ENCODE data around the gene NEB. TPM values are rescaled to one million over a fixed set of nuclear protein-coding genes. Genes with fewer than 3 reads are reported as not detected.

The NEB gene
- total and polyA plus RNA-seq, 4 donors, result 1.6 to 3.1 (median 2.5) TPM

DNA sequence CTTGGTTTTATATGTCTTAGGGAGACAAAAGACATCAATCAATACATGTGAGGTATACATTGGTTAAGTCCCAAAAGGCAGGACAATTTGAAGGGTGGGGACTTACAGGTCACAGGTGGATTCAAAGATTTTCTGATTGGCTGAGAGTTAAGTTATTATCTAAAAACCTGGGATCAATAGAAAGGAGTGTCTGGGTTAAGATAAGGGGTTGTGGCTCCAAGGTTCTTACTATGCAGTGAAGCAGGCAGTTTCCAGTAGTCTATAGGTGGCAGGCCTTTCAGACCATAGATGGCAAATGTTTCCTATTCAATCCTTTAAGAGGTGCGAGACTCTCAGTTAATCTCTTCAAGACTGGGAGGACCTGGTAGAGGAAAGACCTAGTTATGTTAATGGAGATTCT, 42.1 kb upstream of the NEB start:
- Histone ChIP-seq H3K27ac (ENCODE audit: low read depth in 1 of 2, low read length in 2 of 2) (no peak overlapping the region), H3K27me3 (ENCODE audit: control insufficient read depth in 1 of 2, insufficient read depth in 2 of 2, low read length in 1 of 2) (no peaks in the 10 kb centered on the region), H3K4me1 (ENCODE audit: control insufficient read depth in 1 of 2, insufficient read depth in 2 of 2, low read length in 2 of 2) (no peaks in the 10 kb centered on the region), H3K9me3 (ENCODE audit: control insufficient read depth, low read length) (no peaks in the 10 kb centered on the region), H3K4me3 (ENCODE audit: low read length in 2 of 2) (no peak overlapping the region), H3K36me3 (ENCODE audit: control insufficient read depth in 1 of 2, insufficient read depth in 2 of 2, low read length in 1 of 2) (peaks cover 3 to 5% of the 10 kb centered on the region in 2 donors)
- ATAC-seq (ENCODE audit: low FRiP score) (no peak), DNase-seq (no peak)
- intact Hi-C loops (cut with DNase I), result no loop called here
- WGBS, 2 donors, result 91 to 95% methylated on average over 1 of the region's 1 CpG

DNA sequence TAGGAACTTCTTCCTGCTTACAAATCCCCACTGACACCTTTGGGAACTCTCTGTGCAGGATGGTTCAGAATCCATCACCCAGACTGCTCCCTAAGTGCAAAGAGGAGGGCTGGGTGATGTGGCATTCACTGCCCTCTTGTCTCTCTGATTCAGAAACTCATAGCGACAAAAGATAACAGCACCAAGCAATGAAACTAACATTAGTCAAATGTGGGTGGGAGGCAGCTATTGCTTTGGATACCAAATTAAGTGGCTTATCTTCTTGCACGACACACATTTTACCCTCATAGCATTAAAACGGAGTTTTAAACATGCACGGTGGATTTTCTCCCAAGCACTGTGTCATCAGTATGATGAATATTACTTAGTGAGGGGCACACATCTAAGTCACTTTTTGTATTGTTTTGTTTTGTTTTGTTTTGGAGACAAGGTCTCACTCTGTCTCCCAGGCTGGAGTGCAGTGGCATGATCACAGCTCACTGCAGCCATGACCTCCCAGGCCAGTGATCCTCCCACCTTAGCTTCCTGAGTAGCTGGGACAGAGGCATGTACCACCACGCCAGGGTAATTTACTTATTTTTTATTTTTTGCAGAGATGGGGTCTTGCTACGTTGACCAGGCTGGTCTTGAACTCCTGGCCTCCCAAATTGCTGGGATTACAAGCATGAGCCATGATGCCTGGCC, 40.9 kb upstream of the NEB start:
- Histone ChIP-seq H3K9me3 (ENCODE audit: control insufficient read depth, low read length) (no peaks in the 10 kb centered on the region), H3K4me3 (ENCODE audit: low read length in 2 of 2) (no peak overlapping the region), H3K27ac (ENCODE audit: low read depth in 1 of 2, low read length in 2 of 2) (peak overlapping the region; percentile 32 to 36), H3K4me1 (ENCODE audit: control insufficient read depth in 1 of 2, insufficient read depth in 2 of 2, low read length in 2 of 2) (no peaks in the 10 kb centered on the region), H3K36me3 (ENCODE audit: control insufficient read depth in 1 of 2, insufficient read depth in 2 of 2, low read length in 1 of 2) (peaks cover 3 to 5% of the 10 kb centered on the region in 2 donors), H3K27me3 (ENCODE audit: control insufficient read depth in 1 of 2, insufficient read depth in 2 of 2, low read length in 1 of 2) (no peaks in the 10 kb centered on the region)
- 68 to 84% methylated on average over 6 of the region's 6 CpGs for WGBS, 2 donors
- ATAC-seq (ENCODE audit: low FRiP score) (no peak), DNase-seq (no peak)
- intact Hi-C loops (cut with DNase I), result no loop called here

DNA sequence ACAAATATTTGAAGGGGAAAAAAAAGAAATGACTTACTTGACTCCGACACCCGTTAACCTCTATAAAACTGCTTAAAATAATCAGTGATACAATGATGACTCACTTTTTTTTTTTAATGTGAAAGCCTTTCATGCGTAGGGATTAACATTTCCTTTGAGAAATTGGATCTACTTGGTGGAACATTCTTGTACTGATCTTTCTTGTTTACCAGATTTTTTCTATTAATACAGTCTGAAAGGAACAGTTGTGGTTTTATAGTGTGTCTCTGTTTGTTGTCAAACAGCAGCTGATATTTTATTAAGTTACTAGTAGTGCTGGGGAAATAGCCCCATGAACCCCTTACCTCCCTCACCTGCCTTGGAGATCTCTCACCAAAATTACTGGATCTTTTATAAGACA, 40.2 kb upstream of the NEB start:
- intact Hi-C loops (cut with DNase I), result no loop called here
- ATAC-seq (ENCODE audit: low FRiP score) (peak; percentile 19), DNase-seq (no peak)
- H3K27me3 ChIP-seq (ENCODE audit: control insufficient read depth in 1 of 2, insufficient read depth in 2 of 2, low read length in 1 of 2), result no peaks in the 10 kb centered on the region
- H3K4me3 ChIP-seq (ENCODE audit: low read length in 2 of 2), result no peak overlapping the region
- peak overlapping the region; percentile 32 to 36 for H3K27ac ChIP-seq (ENCODE audit: low read depth in 1 of 2, low read length in 2 of 2)
- H3K4me1 ChIP-seq (ENCODE audit: control insufficient read depth in 1 of 2, insufficient read depth in 2 of 2, low read length in 2 of 2), result no peaks in the 10 kb centered on the region
- peaks cover 3 to 5% of the 10 kb centered on the region in 2 donors for H3K36me3 ChIP-seq (ENCODE audit: control insufficient read depth in 1 of 2, insufficient read depth in 2 of 2, low read length in 1 of 2)
- 7% methylated on average over 3 of the region's 3 CpGs for WGBS, 2 donors
- H3K9me3 ChIP-seq (ENCODE audit: control insufficient read depth, low read length), result no peaks in the 10 kb centered on the region

DNA sequence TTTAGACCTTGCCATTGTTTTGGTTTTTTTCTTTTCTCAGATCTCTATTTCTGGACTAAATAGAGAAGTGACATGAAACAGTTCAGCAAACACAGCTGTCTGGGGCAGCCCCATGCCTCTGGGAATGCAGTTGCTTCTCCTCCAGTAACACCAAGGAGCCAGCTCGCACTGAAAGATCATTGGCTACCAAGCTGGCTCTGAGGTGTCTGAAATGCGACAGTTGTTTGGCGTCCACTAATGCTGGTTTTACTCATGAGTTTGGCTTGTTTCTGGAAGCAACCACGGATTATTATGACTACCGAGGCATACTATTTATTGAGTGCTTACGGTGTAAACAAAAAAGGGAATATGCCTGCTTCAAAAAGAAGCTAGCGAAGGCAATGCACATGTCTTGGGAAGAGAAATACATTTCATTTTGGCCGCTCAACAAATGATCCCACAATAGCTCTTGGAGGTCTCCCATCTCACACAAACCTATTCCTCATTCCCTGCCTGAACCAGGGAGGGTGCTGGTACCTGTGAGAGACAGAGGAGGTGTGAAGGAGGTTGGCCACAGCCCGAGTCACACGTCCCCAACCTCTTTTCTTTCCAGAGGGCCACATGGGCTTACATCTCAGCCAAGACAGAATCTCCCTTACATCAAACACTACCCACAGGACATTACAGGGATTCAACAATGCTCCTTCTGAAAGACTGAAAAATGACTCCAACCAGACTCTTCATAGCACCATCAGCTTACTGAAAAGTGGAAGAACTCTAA, 37.5 kb upstream of the NEB start:
- Histone ChIP-seq H3K36me3 (ENCODE audit: control insufficient read depth in 1 of 2, insufficient read depth in 2 of 2, low read length in 1 of 2) (peaks cover 0 to under 1% of the 10 kb centered on the region in 2 donors), H3K9me3 (ENCODE audit: control insufficient read depth, low read length) (no peaks in the 10 kb centered on the region), H3K27ac (ENCODE audit: low read depth in 1 of 2, low read length in 2 of 2) (peak overlapping the region in 1 of 2 donors; percentile 4), H3K4me1 (ENCODE audit: control insufficient read depth in 1 of 2, insufficient read depth in 2 of 2, low read length in 2 of 2) (no peaks in the 10 kb centered on the region), H3K4me3 (ENCODE audit: low read length in 2 of 2) (no peak overlapping the region), H3K27me3 (ENCODE audit: control insufficient read depth in 1 of 2, insufficient read depth in 2 of 2, low read length in 1 of 2) (no peaks in the 10 kb centered on the region)
- DNase-seq (peak in 1 of 2 donors; percentile 58), ATAC-seq (ENCODE audit: low FRiP score) (no peak)
- intact Hi-C loops (cut with DNase I), result no loop called here
- 63 to 76% methylated on average over 10 of the region's 10 CpGs for WGBS, 2 donors

DNA sequence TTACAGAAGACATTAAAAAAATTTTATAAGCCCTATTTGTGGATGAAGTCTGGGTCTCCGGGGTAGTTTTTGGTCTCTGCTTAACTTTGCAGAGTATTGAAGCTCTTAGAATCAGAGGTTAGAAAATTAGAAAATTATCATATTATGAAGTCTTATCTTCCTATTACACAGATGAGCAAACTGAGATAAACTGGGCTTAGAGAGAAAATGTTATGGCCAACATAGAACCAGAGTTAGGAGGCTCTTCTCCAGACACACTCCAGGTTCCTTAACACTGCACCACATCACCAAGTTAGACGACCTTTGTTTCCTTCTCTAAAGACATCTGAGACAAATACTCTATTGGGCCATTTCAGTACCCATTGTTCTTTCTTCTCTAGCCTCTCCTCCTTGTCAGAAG, 36.7 kb upstream of the NEB start:
- Histone ChIP-seq H3K27me3 (ENCODE audit: control insufficient read depth in 1 of 2, insufficient read depth in 2 of 2, low read length in 1 of 2) (no peaks in the 10 kb centered on the region), H3K4me3 (ENCODE audit: low read length in 2 of 2) (no peak overlapping the region), H3K27ac (ENCODE audit: low read depth in 1 of 2, low read length in 2 of 2) (no peak overlapping the region), H3K9me3 (ENCODE audit: control insufficient read depth, low read length) (no peaks in the 10 kb centered on the region), H3K4me1 (ENCODE audit: control insufficient read depth in 1 of 2, insufficient read depth in 2 of 2, low read length in 2 of 2) (no peaks in the 10 kb centered on the region), H3K36me3 (ENCODE audit: control insufficient read depth in 1 of 2, insufficient read depth in 2 of 2, low read length in 1 of 2) (peaks cover 0 to 3% of the 10 kb centered on the region in 2 donors)
- DNase-seq (no peak), ATAC-seq (ENCODE audit: low FRiP score) (no peak)
- 88 to 92% methylated on average over 2 of the region's 2 CpGs for WGBS, 2 donors
- intact Hi-C loops (cut with DNase I), result no loop called here

DNA sequence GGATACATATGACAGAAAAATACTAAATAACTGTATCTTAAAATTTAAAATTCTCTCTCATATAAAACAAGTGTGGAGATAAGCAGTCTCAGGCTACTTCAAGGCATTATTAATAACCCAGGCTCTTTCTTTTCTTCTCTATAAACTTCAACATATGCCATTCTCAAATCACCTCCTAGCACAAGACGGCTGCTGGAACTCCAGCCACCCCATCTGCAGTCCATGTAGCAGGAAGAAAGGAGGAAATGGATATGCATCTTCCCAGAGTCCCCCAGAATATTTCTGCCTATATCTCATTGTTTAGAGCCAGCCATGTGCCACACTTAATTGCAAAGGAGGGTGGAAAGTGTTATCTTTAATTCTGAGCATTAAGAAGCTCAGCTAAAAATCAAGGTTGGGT, 35.3 kb upstream of the NEB start:
- 95 to 100% methylated on average over 1 of the region's 1 CpG for WGBS, 2 donors
- Histone ChIP-seq H3K36me3 (ENCODE audit: control insufficient read depth in 1 of 2, insufficient read depth in 2 of 2, low read length in 1 of 2) (peaks cover 0 to 3% of the 10 kb centered on the region in 2 donors), H3K27ac (ENCODE audit: low read depth in 1 of 2, low read length in 2 of 2) (no peak overlapping the region), H3K9me3 (ENCODE audit: control insufficient read depth, low read length) (no peaks in the 10 kb centered on the region), H3K4me1 (ENCODE audit: control insufficient read depth in 1 of 2, insufficient read depth in 2 of 2, low read length in 2 of 2) (no peaks in the 10 kb centered on the region), H3K27me3 (ENCODE audit: control insufficient read depth in 1 of 2, insufficient read depth in 2 of 2, low read length in 1 of 2) (no peaks in the 10 kb centered on the region), H3K4me3 (ENCODE audit: low read length in 2 of 2) (no peak overlapping the region)
- ATAC-seq (ENCODE audit: low FRiP score) (no peak), DNase-seq (no peak)
- intact Hi-C loops (cut with DNase I), result no loop called here

DNA sequence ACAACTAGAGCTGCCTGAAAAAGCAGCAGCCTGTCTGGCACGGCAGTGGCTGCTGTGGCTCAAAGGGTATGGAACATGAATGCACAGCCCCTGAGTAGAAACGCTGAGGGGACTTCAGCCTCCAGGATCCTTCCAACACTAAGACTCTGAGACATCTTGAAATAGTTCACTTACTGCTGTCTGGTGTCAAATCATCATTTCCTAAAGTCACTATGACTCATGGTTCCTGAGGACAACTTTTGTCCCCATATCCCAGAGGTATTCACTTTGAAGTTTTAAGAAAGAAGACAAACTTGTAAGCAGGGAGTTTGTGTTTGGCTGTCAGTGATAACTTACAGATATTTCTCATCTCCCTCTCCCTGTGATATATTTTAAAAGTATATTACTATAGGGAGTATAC, 33.3 kb upstream of the NEB start:
- Histone ChIP-seq H3K36me3 (ENCODE audit: control insufficient read depth in 1 of 2, insufficient read depth in 2 of 2, low read length in 1 of 2) (peaks cover 0 to 3% of the 10 kb centered on the region in 2 donors), H3K4me3 (ENCODE audit: low read length in 2 of 2) (no peak overlapping the region), H3K27me3 (ENCODE audit: control insufficient read depth in 1 of 2, insufficient read depth in 2 of 2, low read length in 1 of 2) (no peaks in the 10 kb centered on the region), H3K27ac (ENCODE audit: low read depth in 1 of 2, low read length in 2 of 2) (no peak overlapping the region), H3K4me1 (ENCODE audit: control insufficient read depth in 1 of 2, insufficient read depth in 2 of 2, low read length in 2 of 2) (no peaks in the 10 kb centered on the region), H3K9me3 (ENCODE audit: control insufficient read depth, low read length) (no peaks in the 10 kb centered on the region)
- intact Hi-C loops (cut with DNase I), result no loop called here
- ATAC-seq (ENCODE audit: low FRiP score), result no peak
- DNase-seq, result no peak
- WGBS, 2 donors, result 41 to 62% methylated on average over 2 of the region's 2 CpGs

DNA sequence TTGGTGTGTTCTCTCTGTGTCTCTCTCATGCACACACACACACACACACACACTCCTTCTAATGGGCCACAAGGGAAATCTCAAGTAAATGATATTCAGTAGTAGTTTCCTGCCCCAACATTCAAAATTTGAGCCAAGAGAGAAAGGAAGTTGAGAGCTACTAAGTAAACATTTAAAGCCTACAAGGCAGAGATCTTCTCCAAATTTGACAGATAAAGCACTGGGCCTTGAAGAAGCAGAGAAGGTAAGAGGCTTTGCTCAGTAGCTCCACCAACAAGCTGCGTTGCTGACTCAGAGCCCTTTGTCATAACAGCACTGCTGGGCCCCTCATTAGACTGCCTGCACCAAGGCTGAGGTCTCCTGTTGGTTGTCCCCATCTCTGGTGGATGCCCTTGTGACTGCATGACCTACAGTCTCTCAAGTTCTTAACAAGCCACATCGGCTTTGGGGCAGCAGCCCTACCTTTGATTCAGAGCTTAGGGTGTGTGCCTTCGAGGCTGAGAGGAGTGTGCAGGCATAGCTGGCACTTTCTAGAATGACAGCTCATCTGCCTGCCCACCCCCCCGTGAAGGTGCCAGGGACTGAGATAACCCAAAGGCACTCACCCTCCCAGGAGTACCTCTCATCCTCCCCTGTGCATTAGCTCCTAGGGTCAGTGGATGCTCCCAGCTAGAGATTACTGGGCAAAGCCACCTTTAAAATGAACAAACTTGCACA, 32.3 kb upstream of the NEB start:
- Histone ChIP-seq H3K4me3 (ENCODE audit: low read length in 2 of 2) (no peak overlapping the region), H3K9me3 (ENCODE audit: control insufficient read depth, low read length) (no peaks in the 10 kb centered on the region), H3K36me3 (ENCODE audit: control insufficient read depth in 1 of 2, insufficient read depth in 2 of 2, low read length in 1 of 2) (peaks cover 0 to 5% of the 10 kb centered on the region in 2 donors), H3K4me1 (ENCODE audit: control insufficient read depth in 1 of 2, insufficient read depth in 2 of 2, low read length in 2 of 2) (no peaks in the 10 kb centered on the region), H3K27me3 (ENCODE audit: control insufficient read depth in 1 of 2, insufficient read depth in 2 of 2, low read length in 1 of 2) (no peaks in the 10 kb centered on the region), H3K27ac (ENCODE audit: low read depth in 1 of 2, low read length in 2 of 2) (no peak overlapping the region)
- intact Hi-C loops (cut with DNase I), result no loop called here
- WGBS, 2 donors, result 88 to 91% methylated on average over 4 of the region's 4 CpGs
- ATAC-seq (ENCODE audit: low FRiP score), result no peak
- no peak for DNase-seq

All from aorta (tissue), 5 donors.